Ovary (tissue), 9 donors: Measurements from ENCODE around the gene DACT2. TPM values are rescaled to one million over a fixed set of nuclear protein-coding genes. Genes with fewer than 3 reads are reported as not detected.
"Not testable (repeated sequence)": the region's sequence is repeated elsewhere in the genome, so short reads cannot be mapped to it uniquely, and the experiment has no call there.

Experiments
- DNase-seq, 5 donors: peaks; one replicate each; pipeline ENCODE4 v3.0.0-alpha.2; 2019 to 2020
- H3K27ac ChIP-seq, 2 donors: fragments of 200-600 bp; one replicate each; pipeline versions ENCODE4 v1.5.1 to v1.8.0; 2019 to 2022
- H3K27me3 ChIP-seq: fragments of 200-600 bp; one replicate; pipeline ENCODE4 v1.8.0; 2022
- H3K36me3 ChIP-seq: fragments of 200-600 bp; sonication (generic); one replicate; pipeline ENCODE4 v1.5.1; 2019
- H3K4me1 ChIP-seq: one replicate; pipeline ENCODE4 v1.8.1; 2013; ENCODE audit warnings: mild to moderate bottlenecking, moderate library complexity; ENCODE audit not compliant: insufficient read depth
- H3K4me3 ChIP-seq: fragments of 200-600 bp; sonication (generic); one replicate; pipeline ENCODE4 v1.5.1; 2017
- H3K9me3 ChIP-seq, 2 donors: fragments of 200-600 bp in 1 of 2; sonication (generic) in 1 of 2; one replicate each; pipeline versions ENCODE4 v1.5.1 to v1.8.1; 2013 to 2019; ENCODE audit warnings: mild to moderate bottlenecking in 1 of 2, moderate library complexity in 1 of 2
- EP300 ChIP-seq: sonication (generic); formaldehyde crosslinking; IDR thresholded peaks from one replicate; pipeline ENCODE4 v1.6.1; 2017; ENCODE audit warnings: antibody characterized with exemption
- POLR2A ChIP-seq: fragments of 450-650 bp; IDR thresholded peaks from one replicate; pipeline ENCODE4 v1.6.1; 2017; ENCODE audit warnings: antibody characterized with exemption, mild to moderate bottlenecking, moderate library complexity
- WGBS, 3 donors: extraction: QIAGEN DNeasy Blood & Tissue Kit in 1 of 3; methylation state at CpG; one replicate each; pipeline versions ENCODE4 v1.1.5 to v1.1.7; 2013 to 2017; 5-methylcytosine and 5-hydroxymethylcytosine counted together
- intact Hi-C, 4 donors: fragments of 100-400 bp; cut with DNase I; formaldehyde crosslinking; loops; one replicate each; pipeline versions ENCODE4 v1.11.0 to v1.15.1; 2022 to 2023
- polyA plus RNA-seq, 2 donors: library from polyadenylated mRNA; stranded (reverse); fragments of 200-250 nt in 1 of 2; fragments of 350-450 nt in 1 of 2; fragmentation: Illumina TruSeq in 1 of 2; extraction: RNeasy Lipid Tissue Mini Kit (QIAGEN cat#74804) in 1 of 2; gene quantifications; one replicate each; pipeline ENCODE4 v1.2.3, GENCODE V29; 2013 to 2014
- total RNA-seq, 7 donors: library from RNA; depleted of rRNA in 2 of 7; stranded (reverse); fragments of >200 nt in 2 of 7; fragmentation: NEBNext Ultra II Directional in 3 of 7; extraction: Animal tissue kit (Norgen Biotek cat#: 25700) in 3 of 7; gene quantifications; one replicate each; pipeline versions ENCODE4 v1.1.0 to v1.2.4, GENCODE V29; 2016 to 2023
- TF ChIP-seq, protein P1 (sequence below), 3 donors: fragments of 450-650 bp in 2 of 3; fragments of 200-600 bp in 1 of 3; IDR thresholded peaks; one replicate each; pipeline versions ENCODE4 v1.5.1 to v1.8.0; 2016 to 2022; ENCODE audit warnings: antibody characterized with exemption in 3 of 3, mild to moderate bottlenecking in 1 of 3
- donor health status: DM: no; HTN: no; CAD: no; lungs with moderate emphysema.
- donor health status: DM: no; HTN: no; CAD: no.
- donor health status: Bipolar disorder and iron deficiency.
- donor health status: DM: yes; HTN: yes; CAD: no.
- donor health status: DM: no; HTN: no; CAD: no.
- donor health status: DM: yes; HTN: yes; CAD: no.

DACT2 gene
- total and polyA plus RNA-seq, 9 donors: 0.17 to 4.4 (median 0.71) TPM; not detected in 2

DNA sequence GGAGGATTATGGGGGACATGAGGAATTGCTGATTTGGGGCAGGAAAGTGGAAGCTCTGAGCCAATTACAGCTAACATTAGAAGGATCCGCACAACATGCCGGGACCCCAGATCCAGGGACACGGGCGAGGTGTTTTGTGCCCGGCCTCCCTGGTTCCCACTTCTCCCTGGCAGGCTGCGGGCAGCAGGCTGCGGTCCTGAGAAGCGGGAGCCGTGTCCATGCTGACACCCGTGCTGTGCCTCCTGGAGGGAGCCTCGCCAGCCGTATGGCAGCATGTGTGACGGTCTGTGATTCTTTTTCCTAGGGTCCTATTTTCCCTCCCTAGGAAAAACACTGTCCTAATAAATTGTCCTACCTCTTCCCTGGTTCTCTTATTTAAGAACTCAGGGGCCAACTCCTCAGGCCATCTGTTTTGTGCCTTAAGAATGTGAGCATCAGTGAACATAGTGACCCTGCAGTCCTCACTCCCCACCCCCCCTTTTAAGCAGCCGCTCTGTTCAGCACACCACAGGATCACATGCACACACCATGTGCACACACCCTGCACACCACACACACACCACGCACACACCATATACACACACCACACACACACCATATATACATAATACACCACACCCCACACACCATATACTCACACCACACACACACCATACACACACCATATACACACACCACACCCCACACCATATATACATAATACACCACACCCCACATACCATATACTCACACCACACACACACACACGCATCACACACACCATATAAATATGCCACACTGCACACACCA, 49.9 kb downstream of the DACT2 start:
- H3K27me3 ChIP-seq: no peaks in the 10 kb centered on the region
- intact Hi-C loops: loop anchor here in 1 of 4 donors (10.0 kb wide), 1 partner anchor 395 kb away; no protein-coding TSS in a partner anchor
- H3K4me1 ChIP-seq: no peaks in the 10 kb centered on the region
- WGBS, 3 donors: 87 to 92% (median 91%) methylated on average over 16 of the region's 16 CpGs
- no peaks in the 10 kb centered on the region for H3K9me3 ChIP-seq
- TF ChIP-seq, protein P1, sequence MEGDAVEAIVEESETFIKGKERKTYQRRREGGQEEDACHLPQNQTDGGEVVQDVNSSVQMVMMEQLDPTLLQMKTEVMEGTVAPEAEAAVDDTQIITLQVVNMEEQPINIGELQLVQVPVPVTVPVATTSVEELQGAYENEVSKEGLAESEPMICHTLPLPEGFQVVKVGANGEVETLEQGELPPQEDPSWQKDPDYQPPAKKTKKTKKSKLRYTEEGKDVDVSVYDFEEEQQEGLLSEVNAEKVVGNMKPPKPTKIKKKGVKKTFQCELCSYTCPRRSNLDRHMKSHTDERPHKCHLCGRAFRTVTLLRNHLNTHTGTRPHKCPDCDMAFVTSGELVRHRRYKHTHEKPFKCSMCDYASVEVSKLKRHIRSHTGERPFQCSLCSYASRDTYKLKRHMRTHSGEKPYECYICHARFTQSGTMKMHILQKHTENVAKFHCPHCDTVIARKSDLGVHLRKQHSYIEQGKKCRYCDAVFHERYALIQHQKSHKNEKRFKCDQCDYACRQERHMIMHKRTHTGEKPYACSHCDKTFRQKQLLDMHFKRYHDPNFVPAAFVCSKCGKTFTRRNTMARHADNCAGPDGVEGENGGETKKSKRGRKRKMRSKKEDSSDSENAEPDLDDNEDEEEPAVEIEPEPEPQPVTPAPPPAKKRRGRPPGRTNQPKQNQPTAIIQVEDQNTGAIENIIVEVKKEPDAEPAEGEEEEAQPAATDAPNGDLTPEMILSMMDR (IDR thresholded peaks at IDR 0.05): no peak
- no peak for TF ChIP-seq POLR2A
- TF ChIP-seq EP300: no peak
- no peak for DNase-seq
- H3K36me3 ChIP-seq: no peaks in the 10 kb centered on the region
- H3K4me3 ChIP-seq: no peak overlapping the region
- no peak overlapping the region for H3K27ac ChIP-seq

DNA sequence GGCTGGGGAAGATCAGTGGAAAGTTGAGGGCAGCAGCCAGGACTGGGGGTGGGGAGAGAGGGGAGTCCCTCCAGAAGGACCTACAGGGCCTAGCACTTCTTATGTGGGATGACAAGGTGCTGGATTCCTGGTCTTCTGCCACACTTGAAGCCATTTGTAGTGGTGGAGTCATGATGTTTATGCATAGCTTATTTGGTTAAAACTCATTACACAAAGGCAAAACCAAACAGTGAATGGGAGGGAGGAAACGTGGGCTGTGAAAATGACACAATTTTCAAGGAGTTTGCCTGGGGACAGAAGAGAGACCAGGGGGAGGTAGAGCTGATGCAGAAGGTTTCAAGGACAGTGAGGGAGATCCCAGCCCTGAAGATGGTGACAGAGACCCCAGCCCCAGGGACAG, 50.8 kb downstream of the DACT2 start:
- TF ChIP-seq, protein P1 (IDR thresholded peaks at IDR 0.05): no peak
- TF ChIP-seq EP300: no peak
- no peak for TF ChIP-seq POLR2A
- 50 to 87% (median 50%) methylated on average over 1 of the region's 1 CpG for WGBS, 3 donors
- H3K36me3 ChIP-seq: no peaks in the 10 kb centered on the region
- H3K27ac ChIP-seq: no peak overlapping the region
- H3K9me3 ChIP-seq: no peaks in the 10 kb centered on the region
- no peak for DNase-seq
- H3K4me1 ChIP-seq: no peaks in the 10 kb centered on the region
- intact Hi-C loops: loop anchor here in 1 of 4 donors (10.0 kb wide), 1 partner anchor 396 kb away; no protein-coding TSS in a partner anchor
- no peak overlapping the region for H3K4me3 ChIP-seq
- no peaks in the 10 kb centered on the region for H3K27me3 ChIP-seq

DNA sequence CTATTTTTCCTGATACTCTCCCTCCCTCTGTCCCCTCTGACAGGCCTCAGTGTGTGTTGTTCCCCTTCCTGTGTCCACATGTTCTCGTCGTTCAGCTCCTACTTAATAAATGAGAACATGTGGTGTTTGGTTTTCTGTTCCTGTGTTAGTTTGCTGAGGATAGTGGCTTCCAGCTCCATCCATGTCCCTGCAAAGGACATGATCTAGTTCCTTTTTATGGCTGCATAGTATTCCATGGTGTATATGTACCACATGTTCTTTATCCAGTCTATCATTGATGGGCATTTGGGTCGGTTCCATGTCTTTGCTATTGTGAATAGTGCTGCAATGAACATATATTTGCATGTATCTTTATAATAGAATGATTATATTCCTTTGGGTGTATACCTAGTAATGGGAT, 51.8 kb downstream of the DACT2 start:
- WGBS, 3 donors: 77 to 95% (median 93%) methylated on average over 3 of the region's 3 CpGs

DNA sequence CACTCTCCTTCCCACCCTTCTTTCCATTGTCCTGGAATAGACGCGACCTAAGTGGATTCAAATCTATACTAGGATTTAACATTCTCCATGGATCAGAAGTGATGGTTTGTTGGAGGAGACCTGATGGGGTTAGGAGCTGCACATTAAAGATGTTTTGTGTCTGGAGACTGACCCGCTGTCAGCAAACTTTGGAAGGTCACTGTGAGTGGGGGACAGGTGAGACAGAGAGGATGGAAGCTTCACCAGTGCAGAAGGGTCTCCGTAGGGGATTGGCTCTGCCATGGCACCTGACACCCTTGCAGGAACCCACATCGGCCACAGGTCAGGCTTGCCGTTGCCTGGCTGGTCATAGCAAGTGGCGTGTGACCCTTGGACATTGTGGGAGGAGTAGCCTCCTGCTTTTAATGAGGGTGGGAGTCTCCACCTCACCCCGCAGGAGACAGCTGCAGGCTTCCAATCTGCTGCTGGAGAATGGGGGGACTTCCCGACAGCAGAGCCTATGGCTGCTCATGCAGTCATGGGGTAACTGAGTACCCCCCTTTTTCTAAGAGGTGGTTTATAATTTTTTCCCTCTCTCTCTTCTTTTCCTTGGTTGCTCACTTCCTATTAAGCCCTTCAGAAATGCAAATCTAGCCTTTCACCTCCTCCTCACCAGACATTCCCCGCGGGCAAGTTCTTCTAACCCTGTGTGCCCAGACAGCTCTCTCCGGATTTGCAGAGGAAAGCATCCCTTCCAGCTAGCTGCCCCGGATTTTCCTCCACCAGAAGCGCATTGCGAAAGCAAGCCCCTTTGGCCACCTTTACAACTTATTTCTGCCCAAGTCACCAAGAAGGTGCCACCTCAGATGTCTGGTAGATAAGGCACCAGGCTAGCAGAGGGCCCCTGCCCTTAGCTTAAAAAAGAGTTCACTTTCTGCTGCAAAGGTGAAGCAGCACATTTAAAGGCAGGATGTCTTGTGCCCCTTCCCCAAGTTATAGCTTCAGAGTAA, 53.5 kb downstream of the DACT2 start:
- Histone ChIP-seq H3K27ac (no peak overlapping the region), H3K27me3 (no peaks in the 10 kb centered on the region), H3K36me3 (no peaks in the 10 kb centered on the region), H3K4me3 (no peak overlapping the region), H3K9me3 (no peaks in the 10 kb centered on the region), H3K4me1 (peaks cover 2% of the 10 kb centered on the region)
- 87 to 89% (median 89%) methylated on average over 15 of the region's 15 CpGs for WGBS, 3 donors
- DNase-seq: no peak
- TF ChIP-seq EP300: no peak
- TF ChIP-seq POLR2A: no peak
- TF ChIP-seq, protein P1 (IDR thresholded peaks at IDR 0.05): no peak
- intact Hi-C loops: loop anchor here in 1 of 4 donors (10.0 kb wide), 1 partner anchor 399 kb away; no protein-coding TSS in a partner anchor

More for the DNA sequence above, 51.8 kb downstream of the DACT2 start:
- H3K4me1 ChIP-seq, H3K9me3 ChIP-seq, H3K27me3 ChIP-seq, DNase-seq, H3K4me3 ChIP-seq, H3K27ac ChIP-seq, H3K36me3 ChIP-seq: not testable (repeated sequence)
- intact Hi-C loops: loop anchor here in 1 of 4 donors (10.0 kb wide), 1 partner anchor 397 kb away; no protein-coding TSS in a partner anchor
